ENCODE data around the gene APOBEC4. TPM values are rescaled to one million over a fixed set of nuclear protein-coding genes. Genes with fewer than 3 reads are reported as not detected.

Gene APOBEC4
- total RNA-seq, 4 donors from 2014 or later = not detected

GRCh38 chr1:183604815-183605214 lies 48.3 kb downstream of the APOBEC4 start:
- no peak for DNase-seq
- 79 to 87% methylated on average over 8 of the region's 8 CpGs for whole genome bisulfite sequencing, 2 donors

DNA sequence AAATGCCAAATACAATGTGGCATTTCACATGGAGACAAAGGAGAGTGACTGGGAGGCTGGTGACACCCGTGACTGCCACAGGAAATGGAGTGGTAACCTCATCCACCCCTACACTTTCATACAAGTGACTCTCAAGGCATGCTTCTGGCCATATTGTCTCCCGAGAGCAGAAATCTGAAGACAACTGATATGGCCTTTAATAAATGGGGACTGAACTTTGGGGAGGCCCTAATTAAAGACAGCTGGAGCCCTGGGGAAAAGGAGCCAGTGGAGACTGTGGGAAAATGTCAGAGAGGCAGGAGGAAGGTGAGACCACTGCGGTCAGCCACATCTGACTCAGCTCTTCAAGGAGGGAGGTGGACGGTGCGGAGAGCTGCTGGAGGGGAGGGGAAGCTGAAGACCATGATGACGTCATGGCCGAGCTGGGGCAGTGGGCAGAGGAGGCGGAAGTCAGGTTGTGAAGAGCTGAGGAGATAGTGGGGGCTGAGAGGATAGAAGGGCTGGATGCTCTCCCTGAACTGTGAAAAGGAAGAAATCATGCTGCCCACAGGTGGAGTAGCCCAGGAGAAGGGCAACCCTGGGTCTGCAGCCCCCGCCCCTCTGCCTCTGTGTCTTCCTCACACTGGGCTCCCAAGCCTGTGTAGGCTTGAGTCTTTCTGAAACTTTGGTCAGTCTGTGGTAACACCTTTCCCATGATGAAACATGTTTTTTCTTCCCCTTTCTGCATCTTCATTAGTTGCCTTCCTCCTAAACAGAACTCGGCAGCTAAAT lies 48.9 kb downstream of the APOBEC4 start:
- WGBS, 2 donors = 74 to 76% methylated on average over 10 of the region's 10 CpGs
- H3K4me1 ChIP-seq = peaks cover 0 to 4% of the 10 kb centered on the region in 2 donors
- intact Hi-C loops (cut with DNase I) = no loop called here
- no peak overlapping the region for H3K27ac ChIP-seq
- H3K27me3 ChIP-seq = no peaks in the 10 kb centered on the region
- H3K9me3 ChIP-seq = no peaks in the 10 kb centered on the region
- TF ChIP-seq, protein P1, sequence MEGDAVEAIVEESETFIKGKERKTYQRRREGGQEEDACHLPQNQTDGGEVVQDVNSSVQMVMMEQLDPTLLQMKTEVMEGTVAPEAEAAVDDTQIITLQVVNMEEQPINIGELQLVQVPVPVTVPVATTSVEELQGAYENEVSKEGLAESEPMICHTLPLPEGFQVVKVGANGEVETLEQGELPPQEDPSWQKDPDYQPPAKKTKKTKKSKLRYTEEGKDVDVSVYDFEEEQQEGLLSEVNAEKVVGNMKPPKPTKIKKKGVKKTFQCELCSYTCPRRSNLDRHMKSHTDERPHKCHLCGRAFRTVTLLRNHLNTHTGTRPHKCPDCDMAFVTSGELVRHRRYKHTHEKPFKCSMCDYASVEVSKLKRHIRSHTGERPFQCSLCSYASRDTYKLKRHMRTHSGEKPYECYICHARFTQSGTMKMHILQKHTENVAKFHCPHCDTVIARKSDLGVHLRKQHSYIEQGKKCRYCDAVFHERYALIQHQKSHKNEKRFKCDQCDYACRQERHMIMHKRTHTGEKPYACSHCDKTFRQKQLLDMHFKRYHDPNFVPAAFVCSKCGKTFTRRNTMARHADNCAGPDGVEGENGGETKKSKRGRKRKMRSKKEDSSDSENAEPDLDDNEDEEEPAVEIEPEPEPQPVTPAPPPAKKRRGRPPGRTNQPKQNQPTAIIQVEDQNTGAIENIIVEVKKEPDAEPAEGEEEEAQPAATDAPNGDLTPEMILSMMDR (IDR thresholded peaks at IDR 0.05) = no peak
- no peak for TF ChIP-seq POLR2A (IDR thresholded peaks at IDR 0.05)
- no peak for DNase-seq
- no peaks in the 10 kb centered on the region for H3K36me3 ChIP-seq
- no peak overlapping the region for H3K4me3 ChIP-seq (replicated peaks in 1 of 3)

More at GRCh38 chr1:183604815-183605214, 48.3 kb downstream of the APOBEC4 start:
- Histone ChIP-seq H3K4me3 (replicated peaks in 1 of 3) (no peak overlapping the region), H3K36me3 (no peaks in the 10 kb centered on the region), H3K4me1 (peaks cover 0 to 5% of the 10 kb centered on the region in 2 donors), H3K9me3 (no peaks in the 10 kb centered on the region), H3K27ac (no peak overlapping the region), H3K27me3 (no peaks in the 10 kb centered on the region)
- intact Hi-C loops (cut with DNase I) = no loop called here
- TF ChIP-seq, protein P1 (IDR thresholded peaks at IDR 0.05) = no peak
- no peak for TF ChIP-seq POLR2A (IDR thresholded peaks at IDR 0.05)

DNA sequence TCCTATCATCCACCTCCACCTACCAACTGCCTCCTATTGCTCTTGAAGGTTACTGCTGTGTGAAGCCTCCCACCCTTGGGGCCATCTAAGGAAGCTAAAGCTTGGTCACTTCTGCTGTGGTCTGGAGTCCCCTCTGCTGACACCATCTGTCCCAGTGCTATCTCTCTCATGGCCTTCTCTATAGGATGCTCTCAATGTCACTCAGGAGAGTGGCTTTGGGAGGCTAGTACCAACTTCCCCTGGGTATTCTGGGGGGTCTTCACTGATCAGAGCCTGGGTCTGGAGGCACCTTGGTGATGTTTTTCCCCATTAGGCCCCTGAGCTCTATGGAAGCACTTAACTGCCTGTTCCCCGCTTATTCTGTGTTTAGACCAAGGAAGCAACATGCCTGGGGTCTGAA lies 50.6 kb downstream of the APOBEC4 start:
- WGBS, 2 donors = 100% methylated on average over 1 of the region's 1 CpG
- no peaks in the 10 kb centered on the region for H3K36me3 ChIP-seq
- H3K4me1 ChIP-seq = no peaks in the 10 kb centered on the region
- H3K27me3 ChIP-seq = no peaks in the 10 kb centered on the region
- H3K9me3 ChIP-seq = no peaks in the 10 kb centered on the region
- no peak for DNase-seq
- intact Hi-C loops (cut with DNase I) = no loop called here
- H3K4me3 ChIP-seq (replicated peaks in 1 of 3) = no peak overlapping the region
- no peak for TF ChIP-seq POLR2A (IDR thresholded peaks at IDR 0.05)
- TF ChIP-seq, protein P1 (IDR thresholded peaks at IDR 0.05) = no peak
- H3K27ac ChIP-seq = no peak overlapping the region

GRCh38 chr1:183600634-183601033 lies 52.5 kb downstream of the APOBEC4 start:
- Histone ChIP-seq H3K36me3 (no peaks in the 10 kb centered on the region), H3K9me3 (no peaks in the 10 kb centered on the region), H3K27me3 (no peaks in the 10 kb centered on the region), H3K4me3 (replicated peaks in 1 of 3) (no peak overlapping the region), H3K27ac (no peak overlapping the region), H3K4me1 (no peaks in the 10 kb centered on the region)
- TF ChIP-seq, protein P1 (IDR thresholded peaks at IDR 0.05) = no peak
- TF ChIP-seq POLR2A (IDR thresholded peaks at IDR 0.05) = no peak
- no peak for DNase-seq
- intact Hi-C loops (cut with DNase I) = no loop called here
- WGBS, 2 donors = 69 to 93% methylated on average over 3 of the region's 3 CpGs

DNA sequence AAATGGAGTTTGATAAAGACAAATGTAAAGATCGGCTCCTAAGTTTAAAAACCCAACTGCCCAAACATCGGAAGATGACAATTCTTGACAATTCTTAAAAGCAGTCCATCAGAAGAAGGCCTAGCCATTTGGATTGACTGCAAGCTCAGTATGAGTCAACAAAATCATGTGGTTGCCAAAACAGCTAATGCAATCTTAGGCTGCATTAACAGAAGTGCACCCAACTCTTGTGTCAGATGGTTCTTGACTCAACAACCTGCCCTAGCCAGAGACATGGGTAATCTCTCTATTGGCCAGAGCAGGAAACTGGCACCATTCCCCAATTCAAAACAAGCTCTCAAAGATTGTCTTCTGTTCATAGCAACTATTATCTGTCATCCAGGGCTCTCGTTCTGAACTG lies 53.0 kb downstream of the APOBEC4 start:
- Histone ChIP-seq H3K27ac (no peak overlapping the region), H3K9me3 (no peaks in the 10 kb centered on the region), H3K27me3 (no peaks in the 10 kb centered on the region), H3K4me1 (no peaks in the 10 kb centered on the region), H3K36me3 (no peaks in the 10 kb centered on the region), H3K4me3 (replicated peaks in 1 of 3) (no peak overlapping the region)
- intact Hi-C loops (cut with DNase I) = no loop called here
- TF ChIP-seq, protein P1 (IDR thresholded peaks at IDR 0.05) = no peak
- no peak for TF ChIP-seq POLR2A (IDR thresholded peaks at IDR 0.05)
- 86 to 89% methylated on average over 3 of the region's 3 CpGs for WGBS, 2 donors
- DNase-seq = no peak

Measured in thyroid gland (tissue), 4 donors.